Heart left ventricle (tissue), 16 donors: ENCODE measurements around the gene ERMAP. TPM values are rescaled to one million over a fixed set of nuclear protein-coding genes. Genes with fewer than 3 reads are reported as not detected.

ENCODE experiments used
- ATAC-seq, 4 donors: fragments of 200-7000 bp; cut with Tn5 transposase; one replicate each; pipeline ENCODE4 v1.9.1; 2020 to 2022; ENCODE audit warnings: moderate library complexity in 4 of 4, mild to moderate bottlenecking in 3 of 4, moderate number of reproducible peaks in 1 of 4
- DNase-seq, 5 donors: peaks; one replicate each; pipeline ENCODE4 v3.0.0-alpha.2; 2020
- H3K27ac ChIP-seq, 12 donors: fragments of 200-600 bp; sonication (generic) in 4 of 12; one replicate each; pipeline versions ENCODE4 v1.5.0 to v1.8.0; 2016 to 2022; ENCODE audit warnings: mild to moderate bottlenecking in 2 of 12
- H3K27me3 ChIP-seq, 9 donors: fragments of 200-600 bp; sonication (generic) in 2 of 9; one replicate each; pipeline versions ENCODE4 v1.5.1 to v1.8.0; 2016 to 2022; ENCODE audit warnings: mild to moderate bottlenecking in 3 of 9
- H3K36me3 ChIP-seq, 9 donors: fragments of 200-600 bp; sonication (generic) in 2 of 9; one replicate each; pipeline versions ENCODE4 v1.5.0 to v1.8.0; 2018 to 2022; ENCODE audit warnings: mild to moderate bottlenecking in 2 of 9
- H3K4me1 ChIP-seq, 12 donors: fragments of 200-600 bp; sonication (generic) in 4 of 12; one replicate each; pipeline versions ENCODE4 v1.5.0 to v1.8.0; 2016 to 2022; ENCODE audit warnings: mild to moderate bottlenecking in 3 of 12
- H3K4me3 ChIP-seq, 12 donors: fragments of 200-600 bp; sonication (generic) in 4 of 12; one replicate each; pipeline versions ENCODE4 v1.5.0 to v1.8.0; 2017 to 2022; ENCODE audit warnings: mild to moderate bottlenecking in 9 of 12, moderate library complexity in 4 of 12
- H3K9me3 ChIP-seq, 12 donors: fragments of 200-600 bp; sonication (generic) in 4 of 12; one replicate each; pipeline versions ENCODE4 v1.5.0 to v1.8.0; 2016 to 2022; ENCODE audit warnings: mild to moderate bottlenecking in 1 of 12
- POLR2A ChIP-seq, 2 donors: fragments of 450-650 bp; IDR thresholded peaks; one replicate each; pipeline ENCODE4 v1.6.1; 2017; ENCODE audit warnings: antibody characterized with exemption in 2 of 2, mild to moderate bottlenecking in 2 of 2, moderate library complexity in 2 of 2
- WGBS, 4 donors: extraction: QIAGEN DNeasy Blood & Tissue Kit in 2 of 4; methylation state at CpG; one replicate each; pipeline versions ENCODE4 v1.1.5 to v1.1.7; 2013 to 2018; 5-methylcytosine and 5-hydroxymethylcytosine counted together
- intact Hi-C, 10 donors: fragments of 100-400 bp; cut with DNase I; formaldehyde crosslinking; loops; one replicate each; pipeline versions ENCODE4 v1.11.1 to v1.14.2; 2022
- polyA plus RNA-seq, 2 donors: library from polyadenylated mRNA; stranded (reverse); fragments of 200-250 nt; gene quantifications; one replicate each; pipeline ENCODE4 v1.2.3, GENCODE V29; 2013
- total RNA-seq, 9 donors: library from RNA; depleted of rRNA in 2 of 9; stranded (reverse); fragments of >200 nt in 2 of 9; fragmentation: NEBNext Ultra II Directional in 3 of 9; extraction: Animal tissue kit (Norgen Biotek cat#: 25700) in 3 of 9; gene quantifications; one replicate each; pipeline versions ENCODE4 v1.1.0 to v1.2.4, GENCODE V29; 2016 to 2023
- TF ChIP-seq, protein P1 (sequence below), 12 donors: fragments of 200-600 bp; sonication (generic) in 4 of 12; IDR thresholded peaks; one replicate each; pipeline versions ENCODE4 v1.5.0 to v1.8.0; 2018 to 2022; ENCODE audit warnings: antibody characterized with exemption in 12 of 12, mild to moderate bottlenecking in 5 of 12
- donor health status: ischemic (EF 13 %, LVEDD 7.1; RV severe dilation, severe dysfunction).
- donor health status: healthy with polysubstance abuse.
- donor health status: DM: no; HTN: yes; CAD: no.
- donor health status: DM: no; HTN: no; CAD: no.
- donor health status: ischemic (EF 25% LVEDD 6.9; RV normal size, moderate dysfunction).
- donor health status: ischemic (EF 25% LVEDD 5.7; RV mildly dilated, moderate dysfunction).
- donor health status: healthy.
- donor health status: DM: yes; HTN: yes; CAD: no.
- donor health status: ischemic (EF 35%, LVEDD 5.7; RV mildly dilated, moderate dysfunction).
- donor health status: nonischemic (EF 11% LVEDD 7.7; RV severe dilation, severe dysfunction).
- donor health status: DM: yes; HTN: yes; CAD: no.
- donor health status: PGD.
- donor health status: ischemic (EF 29% LVEDD 5.4; RV normal size, mild dysfunction).
- donor health status: nonischemic (EF 23%, LVEDD 6.1; RV moderate dilation, normal function).

ERMAP gene
- total and polyA plus RNA-seq, 11 donors: 2.2 to 8.2 (median 4.6) TPM

DNA sequence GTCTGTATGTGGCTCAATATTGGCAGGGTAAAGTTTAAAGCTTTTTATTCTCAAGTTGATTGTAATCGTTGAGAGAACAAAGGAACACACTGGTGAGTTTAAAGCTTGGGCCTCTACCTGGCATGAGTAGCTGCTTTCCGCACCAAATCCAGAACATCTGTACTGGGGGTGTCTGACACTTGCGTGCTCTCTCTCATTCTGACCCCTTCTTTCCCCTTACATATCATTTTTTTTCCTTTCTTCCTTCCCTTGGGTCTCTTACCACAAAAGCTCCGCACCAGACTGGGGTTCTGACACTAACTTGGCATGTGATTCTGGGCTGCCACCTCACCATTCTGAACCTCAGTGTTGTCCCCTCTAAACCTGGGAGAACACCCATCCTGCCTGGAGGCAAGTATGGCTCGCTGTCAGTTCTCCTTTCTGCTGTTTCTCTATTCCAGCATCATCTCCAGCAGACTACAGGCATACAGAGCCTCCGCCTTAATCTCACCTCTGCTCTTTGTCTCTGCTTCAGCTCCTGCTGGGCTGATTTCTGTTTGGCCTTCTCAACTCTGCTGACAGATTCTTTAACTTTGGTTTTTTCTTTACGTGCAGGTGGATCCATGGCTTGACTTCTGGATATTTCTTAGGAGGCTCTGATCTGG lies 859 bp upstream of the ERMAP start:
- intact Hi-C loops: loop anchor here in 2 of 10 donors (2.0 to 5.0 kb wide), 2 partner anchors 31 to 49 kb away; partner anchors contain the start of genes C1orf50 (in 1 of the 2), P3H1 (in 1 of the 2) and ZNF691 (in 1 of the 2)
- Histone ChIP-seq H3K4me3 (peak overlapping the region; percentile 44 to 92 (median 78)), H3K27ac (peak overlapping the region; percentile 93 to 100 (median 98)), H3K27me3 (no peaks in the 10 kb centered on the region), H3K4me1 (peaks cover 0 to 27% (median 17%) of the 10 kb centered on the region in 12 donors), H3K9me3 (no peaks in the 10 kb centered on the region), H3K36me3 (peaks cover 0 to 20% (median 5%) of the 10 kb centered on the region in 9 donors)
- DNase-seq (no peak), ATAC-seq (peak in 1 of 4 donors; percentile 3)
- WGBS, 4 donors: 24 to 44% (median 36%) methylated on average over 7 of the region's 7 CpGs
- TF ChIP-seq POLR2A (IDR thresholded peaks at IDR 0.05): no peak
- TF ChIP-seq, protein P1, sequence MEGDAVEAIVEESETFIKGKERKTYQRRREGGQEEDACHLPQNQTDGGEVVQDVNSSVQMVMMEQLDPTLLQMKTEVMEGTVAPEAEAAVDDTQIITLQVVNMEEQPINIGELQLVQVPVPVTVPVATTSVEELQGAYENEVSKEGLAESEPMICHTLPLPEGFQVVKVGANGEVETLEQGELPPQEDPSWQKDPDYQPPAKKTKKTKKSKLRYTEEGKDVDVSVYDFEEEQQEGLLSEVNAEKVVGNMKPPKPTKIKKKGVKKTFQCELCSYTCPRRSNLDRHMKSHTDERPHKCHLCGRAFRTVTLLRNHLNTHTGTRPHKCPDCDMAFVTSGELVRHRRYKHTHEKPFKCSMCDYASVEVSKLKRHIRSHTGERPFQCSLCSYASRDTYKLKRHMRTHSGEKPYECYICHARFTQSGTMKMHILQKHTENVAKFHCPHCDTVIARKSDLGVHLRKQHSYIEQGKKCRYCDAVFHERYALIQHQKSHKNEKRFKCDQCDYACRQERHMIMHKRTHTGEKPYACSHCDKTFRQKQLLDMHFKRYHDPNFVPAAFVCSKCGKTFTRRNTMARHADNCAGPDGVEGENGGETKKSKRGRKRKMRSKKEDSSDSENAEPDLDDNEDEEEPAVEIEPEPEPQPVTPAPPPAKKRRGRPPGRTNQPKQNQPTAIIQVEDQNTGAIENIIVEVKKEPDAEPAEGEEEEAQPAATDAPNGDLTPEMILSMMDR (IDR thresholded peaks at IDR 0.05): no peak

DNA sequence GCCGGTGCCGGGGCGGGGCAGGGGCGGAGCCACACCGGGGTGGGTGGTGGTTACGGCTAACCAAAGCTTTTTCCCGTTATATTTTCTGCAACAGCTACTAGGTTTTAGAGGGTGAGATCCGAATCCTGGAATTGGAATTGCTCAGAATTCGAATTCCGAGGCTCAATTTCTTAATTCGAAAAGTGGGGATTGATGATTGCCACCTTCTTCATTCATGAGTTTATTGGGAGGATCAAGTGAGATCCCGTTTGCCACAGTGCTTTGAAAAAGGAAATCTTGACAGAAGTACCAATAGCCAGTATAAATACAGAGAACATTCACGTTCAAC lies 482 bp downstream of the ERMAP start:
- Histone ChIP-seq H3K4me3 (peak overlapping the region; percentile 44 to 92 (median 78)), H3K36me3 (peaks cover 0 to 19% (median 0%) of the 10 kb centered on the region in 9 donors), H3K9me3 (no peaks in the 10 kb centered on the region), H3K27ac (peak overlapping the region in 10 of 12 donors; percentile 94 to 99 (median 98)), H3K4me1 (peaks cover 0 to 31% (median 17%) of the 10 kb centered on the region in 12 donors), H3K27me3 (no peaks in the 10 kb centered on the region)
- 0 to 1% (median 1%) methylated on average over 13 of the region's 13 CpGs for WGBS, 4 donors
- ATAC-seq: no peak
- DNase-seq: no peak
- intact Hi-C loops: loop anchor here in 3 of 10 donors (1.0 to 5.0 kb wide), 4 partner anchors 29 to 50 kb away; partner anchors contain the start of genes C1orf50 (in 2 of the 3), P3H1 (in 2 of the 3) and ZNF691 (in 2 of the 3)
- no peak for TF ChIP-seq POLR2A (IDR thresholded peaks at IDR 0.05)
- TF ChIP-seq, protein P1 (IDR thresholded peaks at IDR 0.05): no peak

DNA sequence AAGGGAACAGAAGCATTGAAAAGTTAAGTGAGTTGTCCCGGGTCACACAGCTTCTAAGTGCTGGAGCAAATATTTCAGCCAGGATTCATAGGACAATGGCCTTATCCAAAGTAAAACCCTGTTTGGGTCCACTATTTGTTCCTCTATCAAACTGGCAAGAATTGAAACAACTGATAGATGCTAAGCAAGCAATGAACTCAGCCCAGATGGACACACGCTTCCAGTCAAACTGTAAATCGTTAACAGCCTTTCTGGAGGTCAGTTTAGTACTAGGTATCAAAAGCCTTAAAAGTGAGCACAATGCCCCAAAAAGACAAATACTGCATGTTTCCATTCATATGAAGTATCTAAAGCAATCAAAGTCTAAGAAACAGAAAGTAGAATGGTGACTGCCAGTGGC lies 1.1 kb downstream of the ERMAP start:
- Histone ChIP-seq H3K27ac (peak overlapping the region in 2 of 12 donors; percentile 98 to 99), H3K27me3 (no peaks in the 10 kb centered on the region), H3K4me1 (peaks cover 0 to 36% (median 17%) of the 10 kb centered on the region in 12 donors), H3K4me3 (peak overlapping the region in 8 of 12 donors; percentile 70 to 92 (median 82)), H3K9me3 (no peaks in the 10 kb centered on the region), H3K36me3 (peaks cover 0 to 13% (median 0%) of the 10 kb centered on the region in 9 donors)
- no peak for TF ChIP-seq POLR2A (IDR thresholded peaks at IDR 0.05)
- TF ChIP-seq, protein P1 (IDR thresholded peaks at IDR 0.05): no peak
- intact Hi-C loops: loop anchor here in 3 of 10 donors (1.0 to 5.0 kb wide), 4 partner anchors 28 to 51 kb away; partner anchors contain the start of genes C1orf50 (in 2 of the 3), P3H1 (in 2 of the 3) and ZNF691 (in 2 of the 3)
- WGBS, 4 donors: 94 to 100% (median 96%) methylated on average over 3 of the region's 3 CpGs
- no peak for ATAC-seq
- DNase-seq: no peak

DNA sequence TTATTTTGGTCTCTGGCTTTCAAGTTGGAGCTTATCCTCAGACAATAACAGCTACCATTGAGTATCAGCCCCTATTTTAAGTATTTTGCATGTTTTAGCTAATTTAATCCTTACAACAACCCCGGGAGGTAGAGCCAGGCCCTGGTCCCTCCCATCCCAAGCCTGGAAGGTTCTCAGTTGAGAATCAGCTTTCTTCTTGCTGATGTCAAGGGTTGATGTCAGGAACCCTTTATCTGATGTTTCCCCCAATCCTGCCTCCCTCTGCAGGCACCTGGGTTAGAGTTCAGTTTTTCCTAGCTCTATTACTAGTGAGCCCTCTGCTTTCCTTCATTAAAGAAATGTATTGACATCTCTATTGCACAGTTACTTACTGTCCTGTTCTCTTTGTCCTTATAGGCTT lies 3.9 kb downstream of the ERMAP start:
- DNase-seq: no peak
- H3K27me3 ChIP-seq: no peaks in the 10 kb centered on the region
- H3K4me3 ChIP-seq: no peak overlapping the region
- no peaks in the 10 kb centered on the region for H3K36me3 ChIP-seq
- ATAC-seq: no peak
- no peaks in the 10 kb centered on the region for H3K9me3 ChIP-seq
- H3K27ac ChIP-seq: no peak overlapping the region
- WGBS, 4 donors: 67 to 73% (median 69%) methylated on average over 1 of the region's 1 CpG
- peaks cover 0 to 33% (median 15%) of the 10 kb centered on the region in 12 donors for H3K4me1 ChIP-seq
- intact Hi-C loops: loop anchor here in 1 of 10 donors (5.0 kb wide), 1 partner anchor 54 kb away; the partner anchor contains the start of genes C1orf50 and P3H1
- no peak for TF ChIP-seq POLR2A (IDR thresholded peaks at IDR 0.05)
- TF ChIP-seq, protein P1 (IDR thresholded peaks at IDR 0.05): no peak
